ENCODE measurements around the gene NR0B2. TPM values are rescaled to one million over a fixed set of nuclear protein-coding genes. Genes with fewer than 3 reads are reported as not detected.

Gene NR0B2
- not detected in 2 replicates for total RNA-seq

GRCh38 chr1:26913754-26914619, at the start of gene NR0B2:
Gene NR0B2, minus strand, starts transcription at chr1:26913975. Its CDS starts 35 bp downstream, at chr1:26913940.

GRCh38 chr1:26959722-26960624, 46.2 kb upstream of the NR0B2 start, which contains the start of gene KDF1:
Gene KDF1, minus strand, starts transcription at chr1:26960468. Its CDS starts 8,088 bp downstream, at chr1:26952380.

GRCh38 chr1:26921540-26922430, 8.0 kb upstream of the NR0B2 start, which contains the start of gene NUDC:
Gene NUDC, plus strand, starts transcription at chr1:26921743. Its CDS starts 106 bp downstream, at chr1:26921849.

GRCh38 chr1:26900001-26900814, 13.6 kb downstream of the NR0B2 start, which contains the start of gene GPATCH3:
Gene GPATCH3, minus strand, starts transcription at chr1:26900467. Its CDS starts 25 bp downstream, at chr1:26900442.

GRCh38 chr1:26889551-26890466, 24.0 kb downstream of the NR0B2 start, which contains the start of gene GPN2:
Gene GPN2, minus strand, starts transcription at chr1:26890283. Its CDS starts 187 bp downstream, at chr1:26890096.

GRCh38 chr1:26862781-26863684, 50.7 kb downstream of the NR0B2 start, which contains the start of gene SFN:
Gene SFN, plus strand, starts transcription at chr1:26863149. Its CDS starts 64 bp downstream, at chr1:26863213.

Other genes with a start within 250 kb of the NR0B2 start
- 19.0 and 19.3 TPM in 2 replicates for gene ARID1A, start 218.0 kb downstream of the NR0B2 start, total RNA-seq
- 15.2 and 26.5 TPM in 2 replicates for gene PIGV, start 126.0 kb downstream of the NR0B2 start, total RNA-seq
- gene ZDHHC18, start 87.3 kb downstream of the NR0B2 start, total RNA-seq: 27.3 and 27.7 TPM in 2 replicates
- 0.29 and 0.35 TPM in 2 replicates for gene SFN, start 50.8 kb downstream of the NR0B2 start, total RNA-seq
- 16.0 and 18.2 TPM in 2 replicates for gene GPN2, start 23.7 kb downstream of the NR0B2 start, total RNA-seq
- 9.8 and 14.7 TPM in 2 replicates for gene GPATCH3, start 13.5 kb downstream of the NR0B2 start, total RNA-seq
- gene NUDC, start 7.8 kb upstream of the NR0B2 start, total RNA-seq: 90.2 and 98.4 TPM in 2 replicates
- 0.18 and 0.58 TPM in 2 replicates for gene KDF1, start 46.5 kb upstream of the NR0B2 start, total RNA-seq
- 119 and 188 TPM in 2 replicates for gene TRNP1, start 79.7 kb upstream of the NR0B2 start, total RNA-seq
- 13.3 and 13.8 TPM in 2 replicates for gene TENT5B, start 98.9 kb upstream of the NR0B2 start, total RNA-seq
- gene SLC9A1, start 241.2 kb upstream of the NR0B2 start, total RNA-seq: 11.5 and 16.5 TPM in 2 replicates